ENCODE results near the gene PPP3R1.
"Not testable (repeated sequence)": the region's sequence is repeated elsewhere in the genome, so short reads cannot be mapped to it uniquely, and the experiment has no call there.

The PPP3R1 gene

DNA sequence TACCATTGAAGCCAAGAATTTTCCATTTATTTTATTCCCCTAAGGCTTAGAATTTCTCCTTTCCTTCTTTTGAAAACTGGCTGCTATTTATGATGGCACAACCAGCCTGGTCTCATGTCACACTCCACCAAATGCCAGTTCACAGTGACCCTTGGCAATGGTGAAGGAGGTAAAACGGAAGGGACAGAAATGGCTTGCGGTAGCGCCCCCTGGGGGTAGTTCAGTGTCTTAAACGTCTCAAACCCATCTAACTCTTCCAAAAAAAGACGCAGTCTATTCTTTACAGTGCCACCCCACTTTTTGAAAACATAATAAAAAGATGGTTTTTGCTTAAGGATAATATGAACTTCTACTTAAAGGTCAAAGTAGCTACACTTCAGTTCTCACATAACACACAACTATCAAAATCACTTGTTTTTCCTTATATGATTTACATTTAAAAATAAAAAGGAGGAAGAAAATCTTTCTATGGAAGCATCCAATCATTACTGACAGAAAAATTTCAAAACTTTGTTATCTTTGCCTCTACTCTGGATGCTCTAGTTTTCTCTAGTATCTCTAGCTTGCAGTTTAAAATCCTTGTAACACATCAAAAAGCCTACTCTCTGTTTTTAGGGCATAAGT lies 66.7 kb downstream of the PPP3R1 start:
- DNase-seq: peak; percentile 57 to 60

DNA sequence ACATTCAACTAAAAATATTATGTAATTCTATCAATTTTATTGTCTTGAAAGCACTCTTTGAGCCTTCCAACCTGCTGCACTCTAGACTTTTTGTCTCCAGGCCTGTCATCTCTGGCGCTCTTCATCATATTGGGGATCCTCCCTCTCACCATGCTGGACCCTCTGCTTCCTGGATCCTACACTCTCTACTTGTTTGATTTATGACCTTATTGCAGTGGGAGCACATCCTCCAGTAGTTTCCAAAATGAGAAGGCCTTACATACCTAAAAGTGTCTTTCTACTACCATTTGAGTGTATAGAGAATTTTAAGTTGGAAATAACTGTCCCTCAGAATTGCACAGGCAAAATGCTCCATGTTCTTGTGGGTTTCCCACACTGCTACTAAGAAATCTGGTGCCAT lies 69.4 kb downstream of the PPP3R1 start:
- no peak for DNase-seq

DNA sequence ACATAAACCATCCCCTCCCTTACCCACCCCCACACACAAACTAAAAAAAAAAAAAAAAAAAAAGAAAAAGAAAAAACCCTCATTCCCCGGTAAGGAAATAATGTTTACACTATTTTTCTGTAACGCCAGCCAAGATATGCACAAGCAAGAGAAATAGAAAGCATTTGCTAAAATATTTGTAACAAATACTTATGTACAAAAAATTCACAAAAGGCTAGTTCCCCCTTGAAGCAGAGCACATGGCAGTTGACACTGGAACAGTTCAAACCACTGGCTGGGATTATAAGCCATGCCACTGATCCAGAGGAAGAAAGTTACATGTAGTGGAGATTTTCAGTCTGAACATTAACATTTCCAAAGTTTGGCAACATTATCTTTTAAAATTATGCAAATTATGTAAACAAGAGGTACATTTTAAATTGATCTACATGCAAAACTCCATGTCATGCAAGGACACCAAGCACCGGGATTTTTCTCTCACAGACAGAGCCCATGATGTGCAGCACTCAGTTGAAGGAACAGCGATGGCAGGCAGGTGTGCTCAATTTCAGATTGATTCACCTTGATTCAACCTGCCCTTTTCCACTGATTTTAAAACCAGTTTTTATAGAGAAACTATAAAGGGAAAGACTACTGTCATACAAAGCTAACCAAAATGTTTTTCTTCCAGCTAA lies 73.2 kb downstream of the PPP3R1 start:
- no peak for DNase-seq

DNA sequence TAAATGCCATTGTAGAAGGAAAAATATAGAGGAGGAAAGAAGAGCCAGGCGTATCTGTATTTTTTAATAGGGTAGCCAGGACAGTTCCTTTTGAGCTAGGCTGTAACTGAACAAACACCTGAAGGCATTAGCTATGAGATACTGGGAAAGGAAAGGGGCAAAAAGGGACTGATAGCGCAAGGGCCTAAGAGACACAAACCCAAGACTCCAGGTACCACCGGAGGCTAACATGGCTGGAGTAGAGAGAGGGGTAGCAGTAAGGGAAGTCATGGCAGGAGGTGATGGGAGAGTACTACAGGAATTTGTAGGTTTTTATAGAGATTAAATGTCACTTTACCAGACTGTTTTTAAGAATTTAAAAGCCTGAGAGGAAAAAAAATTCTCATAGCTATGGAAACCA lies 73.9 kb downstream of the PPP3R1 start:
- DNase-seq: no peak

DNA sequence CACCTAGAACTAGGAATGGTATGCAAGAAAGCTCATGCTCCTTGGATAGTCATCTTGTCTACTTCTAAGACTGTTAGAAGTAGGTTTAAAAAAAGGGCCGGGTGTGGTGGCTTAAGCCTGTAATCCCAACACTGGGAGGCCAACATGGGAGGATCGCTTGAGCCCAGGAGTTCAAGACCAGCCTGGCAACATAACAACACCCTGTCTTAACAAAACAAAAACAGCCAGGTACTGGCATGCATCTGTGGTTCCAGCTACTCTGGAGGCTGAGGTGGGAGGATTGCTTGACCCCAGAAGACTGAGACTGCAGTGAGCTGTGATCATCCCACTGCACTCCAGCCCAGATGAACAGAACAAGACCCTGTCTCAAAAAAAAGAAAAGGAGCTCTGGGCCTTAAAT lies 74.8 kb downstream of the PPP3R1 start:
- no peak for DNase-seq

DNA sequence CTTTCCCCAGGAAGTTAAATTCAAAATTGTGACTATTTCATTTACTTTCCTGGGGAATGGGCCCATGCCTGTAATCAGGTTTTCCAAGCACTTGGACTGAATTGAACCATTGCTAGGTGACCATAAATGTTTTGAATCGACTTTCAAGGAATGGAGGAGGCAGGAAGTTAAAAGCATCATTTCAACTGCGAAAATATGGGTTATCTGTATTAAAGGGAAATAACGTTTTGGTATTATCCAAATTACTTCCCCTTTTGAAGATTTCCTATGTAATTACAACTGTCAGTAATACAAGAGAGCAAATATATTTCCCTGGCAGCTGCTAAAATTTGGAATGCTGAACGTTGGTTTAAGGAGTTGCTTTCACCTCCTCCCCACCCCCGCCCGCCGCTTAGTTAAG lies 75.7 kb downstream of the PPP3R1 start:
- no peak for DNase-seq

DNA sequence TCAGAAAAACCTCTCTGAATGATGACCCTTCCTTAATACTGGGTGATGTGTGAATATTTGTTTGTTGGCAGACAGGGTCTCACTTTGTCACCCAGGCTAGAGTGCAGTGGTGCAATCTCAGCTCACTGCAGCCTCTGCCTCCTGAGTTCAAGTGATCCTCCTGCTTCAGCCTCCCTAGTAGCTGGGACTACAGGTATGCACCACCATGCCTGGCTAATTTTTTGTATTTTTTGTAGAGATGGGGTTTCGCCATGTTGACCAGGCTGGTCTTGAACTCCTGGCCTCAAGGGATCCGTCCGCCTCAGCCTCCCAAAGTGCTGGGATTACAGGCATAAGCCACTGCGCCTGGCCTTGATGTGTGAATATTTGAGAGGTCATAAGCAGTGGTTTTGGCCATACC lies 77.1 kb downstream of the PPP3R1 start:
- not testable (repeated sequence) for DNase-seq

DNA sequence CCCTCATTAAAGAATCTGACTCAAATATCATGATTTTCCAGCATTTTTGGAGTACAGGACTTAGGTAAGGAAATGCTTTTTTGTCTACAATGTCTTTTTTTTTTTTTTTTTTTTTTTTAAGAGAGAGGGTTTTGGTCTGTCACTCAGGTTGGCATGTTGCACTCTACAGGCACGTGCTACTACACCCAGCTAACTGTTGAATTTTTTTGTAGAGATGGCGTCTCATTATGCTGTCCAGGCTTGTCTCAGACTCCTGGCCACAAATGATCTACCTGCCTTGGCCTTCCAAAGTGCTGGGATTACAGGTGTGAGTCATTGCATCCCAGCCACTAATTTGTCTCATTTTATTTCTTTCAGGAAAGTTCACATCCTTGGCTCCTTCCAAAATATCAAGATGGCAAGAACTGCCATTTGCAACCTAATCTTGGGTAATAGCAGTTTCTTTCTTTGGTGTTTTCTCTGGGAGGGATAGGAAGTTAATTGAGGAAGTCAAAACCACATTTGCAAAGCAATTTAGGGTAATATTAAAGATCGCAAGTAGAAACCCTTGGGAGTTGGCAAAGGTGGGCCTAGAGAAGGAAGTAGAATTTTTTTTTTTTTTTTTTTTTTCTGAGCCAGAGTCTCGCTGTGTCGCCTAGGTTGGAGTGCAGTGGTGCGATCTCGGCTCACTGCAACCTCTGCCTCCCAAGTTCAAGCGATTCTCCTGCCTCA lies 79.2 kb downstream of the PPP3R1 start:
- no peak for DNase-seq

DNA sequence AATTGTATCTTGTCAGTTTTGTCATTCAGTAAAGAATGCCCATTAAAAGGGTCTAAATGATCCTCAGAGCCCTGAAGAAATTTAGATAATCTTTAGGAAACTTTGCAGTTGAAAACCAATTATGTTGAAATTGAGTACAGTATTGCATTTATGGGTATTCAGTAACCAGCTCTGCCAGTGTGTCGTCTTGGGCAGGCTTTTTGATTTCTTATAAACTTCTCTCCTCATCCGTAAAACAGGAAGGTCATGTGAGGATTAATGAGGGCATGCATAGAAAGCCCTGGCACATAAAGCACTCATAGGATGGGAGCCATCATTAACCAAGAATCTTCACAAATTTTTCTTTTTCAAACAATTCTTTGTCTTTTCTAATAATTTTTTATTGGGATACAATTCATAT lies 79.8 kb downstream of the PPP3R1 start:
- DNase-seq: no peak

DNA sequence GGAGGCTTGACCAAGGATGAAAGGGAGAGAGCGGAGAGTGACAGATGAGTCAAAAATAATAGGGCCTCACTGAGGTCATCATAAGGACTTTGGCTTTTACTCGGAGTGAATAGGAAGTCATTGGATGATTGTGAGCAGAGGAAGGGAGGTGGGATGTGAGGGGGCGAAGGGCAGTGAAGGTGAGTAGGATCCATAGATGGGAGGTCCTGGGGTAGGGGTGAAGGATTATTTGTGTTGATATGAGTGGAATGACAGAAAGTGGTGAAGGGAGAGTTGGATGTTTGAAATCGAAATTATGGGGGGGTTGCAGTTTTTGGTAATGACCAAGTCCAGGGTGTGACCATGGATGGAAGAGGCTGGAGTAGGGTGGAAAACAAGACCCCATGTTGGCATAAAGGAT lies 80.6 kb downstream of the PPP3R1 start:
- DNase-seq: no peak

DNA sequence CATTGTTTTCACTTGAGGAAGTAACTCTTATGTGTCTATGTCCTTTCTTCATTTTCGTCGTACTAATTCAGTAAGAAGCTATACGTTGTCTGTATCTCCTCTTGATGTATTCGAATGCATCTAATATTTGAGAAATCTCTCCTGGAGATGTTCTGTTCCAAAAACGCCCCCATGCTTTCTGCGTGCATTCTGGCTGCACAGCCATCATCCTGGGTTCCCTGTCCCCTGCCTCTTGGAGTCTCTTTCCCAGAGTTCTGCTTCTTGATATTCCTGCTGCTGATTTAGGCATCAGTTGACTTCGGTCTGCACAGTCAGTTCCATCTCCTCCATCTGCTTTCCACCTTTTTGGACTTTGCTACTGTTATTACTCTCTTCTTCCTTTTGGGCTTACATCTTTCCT lies 81.2 kb downstream of the PPP3R1 start:
- no peak for DNase-seq

DNA sequence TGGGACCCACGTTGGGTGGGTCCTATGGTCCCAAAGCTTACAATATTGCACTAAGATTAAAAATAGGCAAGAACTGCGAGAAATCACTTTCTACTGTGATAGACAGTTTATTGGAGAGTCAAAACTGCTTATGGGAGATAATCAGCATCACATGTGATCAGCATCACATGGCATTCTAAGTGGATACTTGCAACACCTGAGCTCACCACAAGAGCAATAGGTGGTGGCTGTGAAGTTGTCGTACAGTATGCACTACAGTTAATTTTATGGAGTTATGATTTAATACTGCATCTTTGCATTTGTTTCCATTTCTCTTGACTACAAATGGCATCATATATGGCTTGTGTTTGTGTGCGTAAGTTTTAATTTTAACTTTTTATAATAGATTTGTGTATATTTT lies 83.0 kb downstream of the PPP3R1 start:
- DNase-seq: no peak

DNA sequence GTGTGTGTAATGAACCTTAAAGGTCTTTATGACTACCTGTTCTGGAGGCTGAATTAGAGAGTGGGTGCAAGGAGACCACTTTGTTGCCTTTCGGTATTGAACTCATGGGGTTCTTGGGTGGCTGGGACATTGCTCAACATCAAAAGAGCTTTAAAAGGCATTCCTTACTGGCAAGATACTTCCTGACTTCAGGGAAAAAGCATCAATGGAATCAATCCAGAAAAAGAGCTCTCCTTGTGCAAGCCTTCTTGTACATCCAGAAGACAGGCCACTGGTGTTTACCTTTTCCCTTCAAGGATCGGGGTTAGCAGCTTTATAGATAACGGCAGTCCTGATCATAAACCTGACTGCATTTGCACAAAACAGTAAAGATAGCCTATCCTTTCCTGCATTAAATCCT lies 85.1 kb downstream of the PPP3R1 start:
- no peak for DNase-seq

DNA sequence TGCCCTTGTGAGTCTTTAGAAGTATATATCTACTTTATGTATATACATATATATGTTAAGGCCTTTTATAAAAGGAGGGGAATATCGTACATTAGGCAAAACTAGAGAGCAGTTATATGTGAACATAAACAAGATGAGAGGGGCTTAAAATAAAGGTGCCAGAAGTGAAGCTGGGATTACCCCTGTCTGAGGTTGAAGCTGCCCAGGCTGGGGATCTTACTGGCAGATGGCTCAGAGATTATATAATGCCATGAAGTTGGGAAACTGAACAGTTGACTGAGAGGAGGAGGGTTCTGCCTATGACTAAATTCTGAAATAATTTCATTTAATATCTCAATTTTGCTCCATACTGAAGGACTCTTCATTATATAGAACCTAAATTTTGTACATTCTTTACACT lies 88.7 kb downstream of the PPP3R1 start:
- no peak for DNase-seq

DNA sequence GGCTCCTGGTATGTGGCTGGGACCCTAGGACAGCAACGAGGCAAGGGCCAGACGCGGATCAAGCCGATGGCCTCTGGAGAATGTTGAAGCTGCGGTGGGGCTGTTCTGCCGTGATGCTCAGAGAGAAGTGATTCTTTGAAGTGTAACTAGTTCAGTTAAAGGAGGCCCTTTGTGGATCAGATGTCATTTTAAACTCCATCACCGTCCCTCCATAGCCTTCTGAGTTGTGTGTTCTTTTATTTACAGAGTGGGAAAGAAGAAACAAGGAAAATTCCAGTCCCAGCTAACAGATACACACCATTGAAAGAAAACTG lies 94.2 kb downstream of the PPP3R1 start:
- DNase-seq: no peak

DNA sequence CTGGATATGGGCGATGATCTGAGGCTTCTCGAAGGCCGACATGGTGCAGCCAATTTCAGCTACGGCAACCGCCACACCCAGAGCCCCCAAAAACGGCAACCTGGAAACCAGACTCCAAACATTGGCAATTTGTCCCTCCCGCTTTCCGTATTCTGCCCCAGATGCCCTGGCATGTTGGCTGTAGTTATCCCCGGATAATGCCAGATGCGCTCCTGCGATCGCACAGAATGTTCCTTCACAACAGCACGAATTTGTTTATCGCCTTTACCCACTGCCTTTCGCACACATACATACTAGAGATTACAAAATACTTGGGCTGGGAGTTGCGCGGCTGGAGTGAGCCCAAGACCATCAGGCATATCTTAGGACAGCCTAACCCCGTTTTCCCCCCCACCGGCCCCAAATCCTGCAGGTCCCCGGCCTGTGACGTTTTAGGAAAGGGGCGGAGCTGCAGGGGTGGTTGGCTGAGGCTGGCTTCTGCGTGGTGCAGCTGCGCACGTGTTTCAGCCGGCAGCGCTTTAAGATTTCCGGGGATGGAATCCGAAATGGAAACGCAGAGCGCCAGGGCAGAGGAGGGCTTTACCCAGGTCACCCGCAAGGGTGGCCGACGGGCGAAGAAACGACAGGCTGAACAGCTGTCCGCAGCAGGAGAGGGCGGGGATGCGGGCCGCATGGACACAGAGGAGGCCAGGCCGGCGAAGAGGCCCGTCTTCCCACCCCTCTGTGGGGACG lies 94.8 kb downstream of the PPP3R1 start, which contains the start of gene PNO1:
Gene PNO1, plus strand, starts transcription at position 487 of the 732 bp plus-strand sequence. Its CDS starts 47 bp downstream, at position 534.
- DNase-seq: peak; percentile 95 to 98

DNA sequence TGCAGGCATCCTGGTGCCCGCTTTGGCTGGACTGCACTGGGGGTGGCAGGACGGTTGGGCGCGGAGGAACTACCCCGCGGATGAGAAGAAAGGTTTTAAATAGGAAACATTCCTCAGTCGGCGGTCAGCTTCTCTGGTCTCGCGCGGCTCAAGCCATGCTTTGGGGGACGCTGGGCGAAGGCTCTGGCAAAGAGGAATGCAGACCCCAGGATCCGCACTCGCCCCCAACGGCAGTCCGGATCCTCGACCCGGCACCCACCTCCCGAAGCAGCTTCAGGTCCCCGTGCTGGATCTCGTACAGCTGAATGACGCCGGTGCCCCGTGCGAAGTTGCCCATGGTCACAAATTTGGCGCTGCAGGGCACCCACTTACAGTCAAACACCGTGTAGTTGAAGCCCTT lies 95.3 kb downstream of the PPP3R1 start:
- no peak for DNase-seq

DNA sequence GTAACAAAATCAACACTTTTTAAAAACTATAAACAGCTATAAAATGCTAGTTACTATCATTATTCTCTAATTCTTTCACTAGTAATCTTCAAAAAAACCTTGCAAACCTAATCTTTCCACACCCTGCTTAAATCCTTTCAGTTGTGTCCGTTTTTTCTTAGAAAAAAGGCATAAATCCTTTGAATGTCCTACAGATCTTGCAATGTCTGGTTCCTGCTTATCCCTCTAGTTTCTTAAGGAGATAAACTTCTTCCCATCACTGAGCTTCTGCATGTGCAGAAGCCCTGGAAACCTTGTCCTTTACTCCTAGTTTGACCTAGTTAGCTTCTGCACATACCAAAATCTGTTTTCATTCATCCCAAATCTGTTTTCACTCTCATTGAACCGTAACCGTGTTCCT lies 95.9 kb downstream of the PPP3R1 start:
- no peak for DNase-seq

DNA sequence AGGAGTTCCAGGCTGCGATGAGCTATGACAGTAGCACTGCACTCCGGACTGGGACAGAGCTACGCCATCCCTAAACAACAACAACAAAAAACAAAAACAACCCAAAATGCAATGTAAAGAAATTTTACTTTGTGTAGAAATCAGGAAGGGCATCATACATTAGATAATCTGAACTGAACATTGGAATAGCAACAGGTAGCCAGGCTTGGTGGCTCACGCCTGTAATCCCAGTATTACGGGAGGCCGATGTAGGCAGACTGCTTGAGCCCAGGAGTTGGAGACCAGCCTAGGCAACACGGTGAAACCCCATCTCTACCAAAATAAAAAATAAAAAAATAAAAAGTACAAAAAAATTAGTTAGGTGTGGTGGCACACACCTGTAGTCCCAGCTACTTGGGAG lies 96.7 kb downstream of the PPP3R1 start:
- DNase-seq: no peak

DNA sequence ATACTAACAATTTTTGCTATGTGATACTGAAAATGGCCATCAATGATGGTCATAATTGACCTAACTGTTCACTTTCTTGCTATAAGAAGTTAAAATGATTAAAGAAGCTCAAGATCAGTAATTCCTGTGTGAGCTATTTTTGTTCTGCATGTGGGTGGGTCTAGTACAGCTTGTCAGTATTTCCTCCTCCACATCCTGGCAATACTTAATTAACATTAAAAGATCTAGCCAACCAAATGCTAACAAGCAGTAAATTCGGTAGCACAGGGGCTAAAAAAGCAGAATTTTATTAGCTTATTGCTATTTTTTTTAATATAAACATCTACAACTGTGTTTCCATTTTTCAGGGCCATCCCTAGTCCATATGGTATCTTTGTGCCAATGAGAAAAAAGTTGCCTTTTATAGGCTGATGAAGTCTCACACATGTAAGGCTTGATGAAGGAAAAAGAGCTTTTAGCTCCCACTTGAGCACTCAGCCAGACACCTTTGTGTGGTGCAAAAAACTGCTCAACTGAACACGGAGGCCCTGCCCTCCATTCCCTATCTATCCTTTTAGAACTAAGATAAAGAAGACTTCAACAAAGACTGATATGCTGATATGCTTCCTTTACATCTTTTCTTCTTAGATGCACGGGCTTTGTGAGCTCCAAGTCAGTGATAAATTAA lies 99.5 kb downstream of the PPP3R1 start:
- no peak for DNase-seq

DNA sequence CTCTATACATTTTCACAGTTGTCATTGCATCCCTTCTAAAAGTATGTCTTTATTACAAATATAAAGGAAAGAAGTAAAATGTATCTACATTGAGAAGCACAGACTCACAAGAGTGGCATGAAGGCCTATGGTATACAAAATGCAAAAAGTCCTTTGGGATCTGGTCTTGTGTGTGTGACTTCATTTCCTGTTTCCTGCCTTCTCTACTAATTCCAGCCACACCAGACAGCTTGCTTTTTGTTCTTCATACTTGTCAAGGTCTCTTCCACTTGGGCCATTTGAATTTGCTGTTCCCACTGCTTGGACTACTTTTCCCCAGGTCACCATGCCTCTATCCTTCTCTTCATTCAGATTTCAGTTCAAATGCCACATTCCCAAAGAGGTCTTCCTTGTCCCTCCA lies 101.3 kb downstream of the PPP3R1 start:
- DNase-seq: no peak

DNA sequence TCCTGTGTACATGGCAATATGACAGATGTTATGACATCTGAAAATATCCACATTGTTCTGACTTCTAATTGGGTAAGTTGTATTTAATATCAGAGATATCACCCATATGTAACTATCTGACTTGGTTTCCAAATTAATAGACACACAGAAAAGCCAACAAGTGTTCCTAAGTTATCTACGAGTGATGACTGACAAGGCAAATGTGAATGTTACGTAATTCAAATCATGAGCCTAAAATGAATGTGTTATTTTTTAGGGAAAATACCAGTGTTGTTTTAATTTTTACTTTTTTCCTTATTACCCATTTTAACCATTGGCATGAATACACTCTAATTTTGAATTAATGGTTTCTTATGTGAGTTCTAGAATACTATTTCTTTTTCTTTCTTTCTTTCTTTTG lies 110.5 kb downstream of the PPP3R1 start:
- no peak for DNase-seq

Data from CD4-positive, alpha-beta T cell treated with Interleukin-1 beta for 1 hour (primary cell).